ENCODE data around the gene EFCAB12. TPM values are rescaled to one million over a fixed set of nuclear protein-coding genes. Genes with fewer than 3 reads are reported as not detected.
A peak's percentile ranks its signal among the peaks of the same experiment; 100 is the strongest.

The EFCAB12 gene
- total and polyA plus RNA-seq, 2 of the 13 experiments (the other 11 are each of a cell fraction or from before 2014, with no cell fraction given), result 0.31 to 2.4 TPM

DNA sequence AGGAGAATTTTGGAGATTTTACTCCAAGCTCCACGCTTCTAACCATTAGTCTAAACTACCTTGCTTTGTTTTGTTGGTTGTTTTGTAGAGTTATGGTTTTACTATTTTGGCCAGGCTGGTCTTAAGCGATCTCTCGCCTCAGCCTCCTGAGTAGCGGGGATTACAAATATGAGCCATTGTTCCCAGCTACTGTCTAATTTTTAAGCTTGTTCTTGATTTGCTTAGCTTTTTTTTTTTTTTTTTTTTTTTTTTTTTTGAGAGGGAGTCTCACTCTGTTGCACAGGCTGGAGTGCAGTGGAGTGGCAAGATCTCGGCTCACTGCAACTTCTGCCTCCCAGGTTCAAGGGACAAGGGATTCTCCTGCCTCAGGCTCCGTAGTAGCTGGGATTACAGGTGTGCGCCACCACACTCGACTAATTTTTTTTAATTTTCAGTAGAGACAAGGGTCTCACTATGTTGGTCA, 28.5 kb downstream of the EFCAB12 start:
- ATAC-seq (peak; percentile 4; the same call in 2 of the 3 replicates), FAIRE-seq (no peak), DNase-seq (ENCODE audit: low spot score) (no peak)
- Histone ChIP-seq H2AFZ (ENCODE audit: low read length) (peak overlapping the region; percentile 32), H3K27ac (ENCODE audit: extremely low read length, insufficient read depth, low read length) (peak overlapping the region; percentile 87), H3K4me1 (ENCODE audit: insufficient read depth, low read length) (peaks cover 69% of the 10 kb centered on the region), H3K9ac (ENCODE audit: insufficient read depth, low read depth, low read length) (peak overlapping the region; percentile 88), H3K4me3 (replicated peaks in 1 of 3; ENCODE audit: insufficient read depth in 1 of 3, low read depth in 2 of 3, low read length in 3 of 3) (peak overlapping the region; percentile 61 to 86 (median 85); a peak in 5 of 6 replicates), H3K36me3 (replicated peaks in 1 of 2; ENCODE audit: control insufficient read depth in 1 of 2, insufficient read depth in 2 of 2, low read length in 2 of 2) (peaks cover 0 to 15% of the 10 kb centered on the region in 2 experiments; a peak in 2 of 5 replicates), H3K79me2 (ENCODE audit: insufficient read depth, low read length) (peaks cover 42% of the 10 kb centered on the region), H3K9me3 (ENCODE audit: low read length) (no peaks in the 10 kb centered on the region), H3K27me3 (ENCODE audit: control insufficient read depth in 1 of 2, insufficient read depth in 2 of 2, low read length in 2 of 2) (no peaks in the 10 kb centered on the region; a peak in 1 of 5 replicates), H4K20me1 (ENCODE audit: insufficient read depth, low read length) (no peaks in the 10 kb centered on the region), H3K4me2 (ENCODE audit: low read depth, low read length) (peak overlapping the region; percentile 88)
- 38% methylated on average over 8 of the region's 8 CpGs for WGBS (ENCODE audit: low lambda C conversion rate)
- intact Hi-C loops (cut with micrococcal nuclease; ENCODE audit: unreplicated experiment), result loop anchor here (1.0 kb wide), 1 partner anchor 13 kb away; no protein-coding TSS in a partner anchor
- CTCF ChIA-PET (ENCODE audit: low intra/inter-chr PET ratio, low total read pairs), result no interaction called here
- POLR2A ChIA-PET, result interaction anchor here (0.6 to 2.9 kb wide), 12 partner anchors 8 to 493 kb away, joined by 3 to 23 read pairs (median 4); partner anchors contain the start of genes EFCAB12, IFT122, MBD4 and TMCC1
- in situ Hi-C loops (cut with HindIII; ENCODE audit: extremely low pct_ligation_motif_present, low pct_unique_long_range_greater_than_20kb), result no loop called here
- BruUV-seq (replicated peaks), result TSS peak; percentile 85
- TF ChIP-seq, protein P1, sequence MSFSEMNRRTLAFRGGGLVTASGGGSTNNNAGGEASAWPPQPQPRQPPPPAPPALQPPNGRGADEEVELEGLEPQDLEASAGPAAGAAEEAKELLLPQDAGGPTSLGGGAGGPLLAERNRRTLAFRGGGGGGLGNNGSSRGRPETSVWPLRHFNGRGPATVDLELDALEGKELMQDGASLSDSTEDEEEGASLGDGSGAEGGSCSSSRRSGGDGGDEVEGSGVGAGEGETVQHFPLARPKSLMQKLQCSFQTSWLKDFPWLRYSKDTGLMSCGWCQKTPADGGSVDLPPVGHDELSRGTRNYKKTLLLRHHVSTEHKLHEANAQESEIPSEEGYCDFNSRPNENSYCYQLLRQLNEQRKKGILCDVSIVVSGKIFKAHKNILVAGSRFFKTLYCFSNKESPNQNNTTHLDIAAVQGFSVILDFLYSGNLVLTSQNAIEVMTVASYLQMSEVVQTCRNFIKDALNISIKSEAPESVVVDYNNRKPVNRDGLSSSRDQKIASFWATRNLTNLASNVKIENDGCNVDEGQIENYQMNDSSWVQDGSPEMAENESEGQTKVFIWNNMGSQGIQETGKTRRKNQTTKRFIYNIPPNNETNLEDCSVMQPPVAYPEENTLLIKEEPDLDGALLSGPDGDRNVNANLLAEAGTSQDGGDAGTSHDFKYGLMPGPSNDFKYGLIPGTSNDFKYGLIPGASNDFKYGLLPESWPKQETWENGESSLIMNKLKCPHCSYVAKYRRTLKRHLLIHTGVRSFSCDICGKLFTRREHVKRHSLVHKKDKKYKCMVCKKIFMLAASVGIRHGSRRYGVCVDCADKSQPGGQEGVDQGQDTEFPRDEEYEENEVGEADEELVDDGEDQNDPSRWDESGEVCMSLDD (CRISPR knock-in tag; IDR thresholded peaks at IDR 0.05; ENCODE audit: borderline replicate concordance), result no peak
- peak; percentile 14 for TF ChIP-seq MED8 (CRISPR knock-in tag; IDR thresholded peaks at IDR 0.05; ENCODE audit: insufficient replicate concordance)
- no peak for TF ChIP-seq ZNF20 (CRISPR knock-in tag; IDR thresholded peaks at IDR 0.05)
- TF ChIP-seq, protein P2, sequence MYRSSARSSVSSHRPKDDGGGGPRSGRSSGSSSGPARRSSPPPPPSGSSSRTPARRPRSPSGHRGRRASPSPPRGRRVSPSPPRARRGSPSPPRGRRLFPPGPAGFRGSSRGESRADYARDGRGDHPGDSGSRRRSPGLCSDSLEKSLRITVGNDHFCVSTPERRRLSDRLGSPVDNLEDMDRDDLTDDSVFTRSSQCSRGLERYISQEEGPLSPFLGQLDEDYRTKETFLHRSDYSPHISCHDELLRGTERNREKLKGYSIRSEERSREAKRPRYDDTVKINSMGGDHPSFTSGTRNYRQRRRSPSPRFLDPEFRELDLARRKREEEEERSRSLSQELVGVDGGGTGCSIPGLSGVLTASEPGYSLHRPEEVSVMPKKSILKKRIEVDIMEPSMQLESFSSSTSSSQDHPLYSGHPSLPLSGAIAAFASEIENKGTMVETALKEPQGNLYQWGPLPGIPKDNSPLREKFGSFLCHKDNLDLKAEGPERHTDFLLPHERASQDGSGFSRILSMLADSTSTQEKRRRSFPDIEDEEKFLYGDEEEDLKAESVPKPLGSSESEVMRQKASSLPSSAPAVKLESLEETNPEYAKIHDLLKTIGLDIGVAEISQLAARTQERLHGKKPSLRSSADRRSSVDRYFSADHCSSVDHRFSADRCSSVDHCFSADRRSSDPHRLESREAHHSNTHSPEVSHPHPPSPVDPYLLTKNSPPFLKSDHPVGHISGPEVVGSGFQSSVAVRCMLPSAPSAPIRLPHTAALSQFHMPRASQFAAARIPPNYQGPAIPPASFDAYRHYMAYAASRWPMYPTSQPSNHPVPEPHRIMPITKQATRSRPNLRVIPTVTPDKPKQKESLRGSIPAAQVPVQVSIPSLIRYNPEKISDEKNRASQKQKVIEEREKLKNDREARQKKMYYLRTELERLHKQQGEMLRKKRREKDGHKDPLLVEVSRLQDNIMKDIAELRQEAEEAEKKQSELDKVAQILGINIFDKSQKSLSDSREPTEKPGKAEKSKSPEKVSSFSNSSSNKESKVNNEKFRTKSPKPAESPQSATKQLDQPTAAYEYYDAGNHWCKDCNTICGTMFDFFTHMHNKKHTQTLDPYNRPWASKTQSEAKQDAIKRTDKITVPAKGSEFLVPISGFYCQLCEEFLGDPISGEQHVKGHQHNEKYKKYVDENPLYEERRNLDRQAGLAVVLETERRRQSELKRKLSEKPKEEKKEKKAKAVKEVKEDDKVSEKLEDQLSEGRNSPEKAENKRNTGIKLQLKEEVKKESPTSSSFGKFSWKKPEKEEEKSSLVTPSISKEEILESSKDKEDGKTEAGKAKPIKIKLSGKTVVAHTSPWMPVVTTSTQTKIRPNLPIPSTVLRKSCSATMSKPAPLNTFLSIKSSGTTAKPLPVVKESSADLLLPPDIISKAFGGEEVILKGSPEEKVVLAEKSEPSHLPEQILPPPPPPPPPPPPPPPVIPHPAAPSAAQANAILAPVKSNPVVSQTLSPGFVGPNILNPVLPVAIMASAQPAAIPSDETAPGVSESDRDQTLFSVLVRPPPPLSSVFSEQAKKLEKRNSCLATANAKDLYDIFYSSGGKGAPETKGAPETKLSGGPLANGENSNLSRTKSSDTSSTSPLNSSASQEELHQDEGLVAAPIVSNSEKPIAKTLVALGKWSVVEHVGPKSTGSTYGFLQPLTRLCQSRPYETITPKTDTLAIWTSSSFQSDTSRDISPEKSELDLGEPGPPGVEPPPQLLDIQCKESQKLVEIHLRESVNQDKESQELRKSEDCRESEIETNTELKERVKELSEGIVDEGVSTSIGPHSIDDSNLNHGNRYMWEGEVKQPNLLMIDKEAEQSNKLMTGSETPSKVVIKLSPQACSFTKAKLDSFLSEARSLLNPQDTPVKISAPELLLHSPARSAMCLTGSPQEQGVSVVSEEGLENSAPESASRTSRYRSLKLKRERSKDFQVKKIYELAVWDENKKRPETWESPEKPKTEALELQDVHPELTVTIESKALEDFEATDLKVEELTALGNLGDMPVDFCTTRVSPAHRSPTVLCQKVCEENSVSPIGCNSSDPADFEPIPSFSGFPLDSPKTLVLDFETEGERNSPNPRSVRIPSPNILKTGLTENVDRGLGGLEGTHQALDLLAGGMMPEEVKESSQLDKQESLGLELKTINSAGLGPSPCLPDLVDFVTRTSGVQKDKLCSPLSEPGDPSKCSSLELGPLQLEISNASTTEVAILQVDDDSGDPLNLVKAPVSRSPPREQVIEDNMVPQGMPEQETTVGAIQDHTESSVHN (CRISPR knock-in tag; IDR thresholded peaks at IDR 0.05), result no peak
- no peak for TF ChIP-seq SRSF4 (IDR thresholded peaks at IDR 0.05; ENCODE audit: low read depth, low read length, poor library complexity, severe bottlenecking)
- TF ChIP-seq ZNF205 (CRISPR knock-in tag; IDR thresholded peaks at IDR 0.05), result no peak
- TF ChIP-seq FOXJ3 (CRISPR knock-in tag; IDR thresholded peaks at IDR 0.05; ENCODE audit: borderline replicate concordance), result no peak
- TF ChIP-seq ATAD3A (CRISPR knock-in tag; IDR thresholded peaks at IDR 0.05), result no peak
- TF ChIP-seq EZH2 (conservative IDR thresholded peaks at IDR 0.05; ENCODE audit: low read depth, low read length), result no peak
- TF ChIP-seq, protein P3, sequence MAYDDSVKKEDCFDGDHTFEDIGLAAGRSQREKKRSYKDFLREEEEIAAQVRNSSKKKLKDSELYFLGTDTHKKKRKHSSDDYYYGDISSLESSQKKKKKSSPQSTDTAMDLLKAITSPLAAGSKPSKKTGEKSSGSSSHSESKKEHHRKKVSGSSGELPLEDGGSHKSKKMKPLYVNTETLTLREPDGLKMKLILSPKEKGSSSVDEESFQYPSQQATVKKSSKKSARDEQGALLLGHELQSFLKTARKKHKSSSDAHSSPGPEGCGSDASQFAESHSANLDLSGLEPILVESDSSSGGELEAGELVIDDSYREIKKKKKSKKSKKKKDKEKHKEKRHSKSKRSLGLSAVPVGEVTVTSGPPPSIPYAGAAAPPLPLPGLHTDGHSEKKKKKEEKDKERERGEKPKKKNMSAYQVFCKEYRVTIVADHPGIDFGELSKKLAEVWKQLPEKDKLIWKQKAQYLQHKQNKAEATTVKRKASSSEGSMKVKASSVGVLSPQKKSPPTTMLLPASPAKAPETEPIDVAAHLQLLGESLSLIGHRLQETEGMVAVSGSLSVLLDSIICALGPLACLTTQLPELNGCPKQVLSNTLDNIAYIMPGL (CRISPR knock-in tag; IDR thresholded peaks at IDR 0.05; ENCODE audit: borderline replicate concordance in 1 of 2, low read depth in 1 of 2), result no peak

All from HepG2 (cell line).